ENCODE data around the gene DYSF. TPM values are rescaled to one million over a fixed set of nuclear protein-coding genes. Genes with fewer than 3 reads are reported as not detected.

The DYSF gene
- total and polyA plus RNA-seq, 2 donors (not counting 1 experiment from before 2014, with no cell fraction given), result 0.17 to 0.43 TPM

- Histone ChIP-seq H3K36me3 (replicated peaks in 1 of 2; ENCODE audit: control extremely low read depth in 1 of 2, control insufficient read depth in 1 of 2, extremely low read depth in 1 of 2, insufficient read depth in 2 of 2, low read length in 1 of 2) (no peaks in the 10 kb centered on the region), H3K79me2 (ENCODE audit: control insufficient read depth, insufficient read depth, low read length) (no peaks in the 10 kb centered on the region), H3K4me1 (ENCODE audit: control insufficient read depth in 2 of 2, insufficient read depth in 2 of 2, low read length in 2 of 2) (no peaks in the 10 kb centered on the region), H4K20me1 (ENCODE audit: control insufficient read depth, insufficient read depth, low read length, poor library complexity, severe bottlenecking) (no peaks in the 10 kb centered on the region), H3K27ac (ENCODE audit: low read length in 2 of 2) (no peak overlapping the region), H3K4me2 (replicated peaks; ENCODE audit: low read depth, low read length, poor library complexity, severe bottlenecking) (no peak overlapping the region), H3K9me3 (ENCODE audit: control extremely low read depth in 1 of 3, control insufficient read depth in 2 of 3, insufficient read depth in 1 of 3, low read length in 2 of 3) (no peaks in the 10 kb centered on the region), H2AFZ (ENCODE audit: insufficient read depth, low read depth, low read length, poor library complexity, severe bottlenecking) (no peak overlapping the region), H3K27me3 (replicated peaks in 1 of 4; ENCODE audit: control extremely low read depth in 1 of 4, control insufficient read depth in 3 of 4, insufficient read depth in 4 of 4, low read length in 3 of 4) (peaks cover 0 to 7% (median 1%) of the 10 kb centered on the region in 4 experiments), H3K4me3 (ENCODE audit: control extremely low read depth in 1 of 5, extremely low read depth in 1 of 5, insufficient read depth in 1 of 5, low read depth in 2 of 5, low read length in 4 of 5) (no peak overlapping the region), H3K9ac (ENCODE audit: low read length) (no peak overlapping the region)
- intact Hi-C loops (cut with micrococcal nuclease), result no loop called here
- H3K4me3 Mint-ChIP-seq, result no peak overlapping the region
- H3K4me1 Mint-ChIP-seq, result no peaks in the 10 kb centered on the region
- ATAC-seq (ENCODE audit: low read depth) (no peak), DNase-seq (no peak)
- ChIA-PET CTCF (no interaction called here), POLR2A (no interaction called here)
- H3K27me3 Mint-ChIP-seq, result peaks cover 16% of the 10 kb centered on the region
- no peaks in the 10 kb centered on the region for H3K9me3 Mint-ChIP-seq (ENCODE audit: insufficient read depth)
- no CpG with 5 or more reads among the region's 2 CpGs for WGBS (ENCODE audit: insufficient coverage)
- H3K27ac Mint-ChIP-seq, result no peak overlapping the region
- TF ChIP-seq CTCF (IDR thresholded peaks at IDR 0.05) (no peak), EZH2 (IDR thresholded peaks at IDR 0.05; ENCODE audit: borderline replicate concordance, insufficient read depth, low read depth, low read length, poor library complexity, severe bottlenecking) (no peak)
Observed at GRCh38 chr2:71629771-71630453, 176.6 kb downstream of the DYSF start.

- Histone ChIP-seq H3K27ac (ENCODE audit: low read length in 2 of 2) (no peak overlapping the region), H3K9me3 (ENCODE audit: control extremely low read depth in 1 of 3, control insufficient read depth in 2 of 3, insufficient read depth in 1 of 3, low read length in 2 of 3) (no peaks in the 10 kb centered on the region), H3K4me3 (ENCODE audit: control extremely low read depth in 1 of 5, extremely low read depth in 1 of 5, insufficient read depth in 1 of 5, low read depth in 2 of 5, low read length in 4 of 5) (no peak overlapping the region), H3K4me1 (ENCODE audit: control insufficient read depth in 2 of 2, insufficient read depth in 2 of 2, low read length in 2 of 2) (no peaks in the 10 kb centered on the region), H2AFZ (ENCODE audit: insufficient read depth, low read depth, low read length, poor library complexity, severe bottlenecking) (no peak overlapping the region), H3K4me2 (replicated peaks; ENCODE audit: low read depth, low read length, poor library complexity, severe bottlenecking) (no peak overlapping the region), H3K27me3 (replicated peaks in 1 of 4; ENCODE audit: control extremely low read depth in 1 of 4, control insufficient read depth in 3 of 4, insufficient read depth in 4 of 4, low read length in 3 of 4) (peaks cover 0 to 8% (median 1%) of the 10 kb centered on the region in 4 experiments), H3K36me3 (replicated peaks in 1 of 2; ENCODE audit: control extremely low read depth in 1 of 2, control insufficient read depth in 1 of 2, extremely low read depth in 1 of 2, insufficient read depth in 2 of 2, low read length in 1 of 2) (no peaks in the 10 kb centered on the region), H4K20me1 (ENCODE audit: control insufficient read depth, insufficient read depth, low read length, poor library complexity, severe bottlenecking) (no peaks in the 10 kb centered on the region), H3K79me2 (ENCODE audit: control insufficient read depth, insufficient read depth, low read length) (no peaks in the 10 kb centered on the region), H3K9ac (ENCODE audit: low read length) (no peak overlapping the region)
- DNase-seq (no peak), ATAC-seq (ENCODE audit: low read depth) (no peak)
- Mint-ChIP-seq H3K27me3 (peaks cover 16% of the 10 kb centered on the region), H3K4me1 (no peaks in the 10 kb centered on the region), H3K27ac (no peak overlapping the region), H3K9me3 (ENCODE audit: insufficient read depth) (no peaks in the 10 kb centered on the region), H3K4me3 (no peak overlapping the region)
- intact Hi-C loops (cut with micrococcal nuclease), result no loop called here
- POLR2A ChIA-PET, result no interaction called here
- TF ChIP-seq EZH2 (IDR thresholded peaks at IDR 0.05; ENCODE audit: borderline replicate concordance, insufficient read depth, low read depth, low read length, poor library complexity, severe bottlenecking), result no peak
- no peak for TF ChIP-seq CTCF (IDR thresholded peaks at IDR 0.05)
- 73% methylated on average over 1 of the region's 2 CpGs for WGBS (ENCODE audit: insufficient coverage)
- CTCF ChIA-PET, result no interaction called here
Observed at GRCh38 chr2:71630454-71631328, 177.3 kb downstream of the DYSF start.

Data from B cell (primary cell).